HG03565 (cell line): ENCODE results near the gene GNAS-AS1.

Source experiments
- ATAC-seq: cut with Tn5 transposase; IDR thresholded peaks from one replicate; pipeline ENCODE4 v1.9.1; 2021; ENCODE audit warnings: mild to moderate bottlenecking, moderate library complexity; ENCODE audit not compliant: unreplicated experiment

Gene GNAS-AS1

DNA sequence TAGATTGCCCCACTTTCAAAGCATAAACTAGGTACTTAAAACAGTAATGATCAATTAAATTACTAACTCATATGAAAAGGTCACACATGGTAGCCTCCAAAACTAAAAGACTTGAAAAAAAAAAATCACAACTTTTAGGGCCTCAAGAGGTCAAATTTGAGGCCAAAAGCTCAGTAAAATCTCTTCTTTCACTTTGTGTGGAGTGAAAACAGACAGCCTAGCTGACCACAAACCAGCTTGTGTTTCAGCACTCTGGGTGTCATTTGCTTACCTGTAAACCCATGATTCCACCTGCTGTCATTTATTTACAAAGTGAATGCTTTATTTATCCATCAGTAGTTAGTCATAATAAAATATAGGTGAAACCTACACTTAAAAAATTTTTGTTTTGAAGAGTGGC lies 35.8 kb upstream of the GNAS-AS1 start:
- ATAC-seq: no peak

DNA sequence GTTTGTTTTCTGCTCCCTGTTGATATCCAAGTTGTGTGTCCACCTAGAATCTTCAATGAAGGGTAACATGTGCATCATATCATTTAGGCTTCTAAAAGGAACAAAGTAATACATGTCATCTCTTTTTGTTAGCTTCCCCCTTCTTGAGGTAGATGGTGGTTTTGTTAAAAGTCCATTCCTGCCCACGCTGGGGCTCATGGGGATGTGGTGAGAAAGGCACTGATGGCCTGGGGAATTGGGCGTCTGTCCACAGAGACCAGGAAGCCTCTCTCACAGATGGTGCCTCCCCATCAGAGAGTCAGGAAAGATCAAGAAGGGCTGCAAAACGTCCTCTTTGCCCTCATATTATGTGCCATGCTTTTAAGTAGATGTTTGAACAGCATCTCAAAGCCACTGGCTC lies 34.3 kb upstream of the GNAS-AS1 start:
- no peak for ATAC-seq

DNA sequence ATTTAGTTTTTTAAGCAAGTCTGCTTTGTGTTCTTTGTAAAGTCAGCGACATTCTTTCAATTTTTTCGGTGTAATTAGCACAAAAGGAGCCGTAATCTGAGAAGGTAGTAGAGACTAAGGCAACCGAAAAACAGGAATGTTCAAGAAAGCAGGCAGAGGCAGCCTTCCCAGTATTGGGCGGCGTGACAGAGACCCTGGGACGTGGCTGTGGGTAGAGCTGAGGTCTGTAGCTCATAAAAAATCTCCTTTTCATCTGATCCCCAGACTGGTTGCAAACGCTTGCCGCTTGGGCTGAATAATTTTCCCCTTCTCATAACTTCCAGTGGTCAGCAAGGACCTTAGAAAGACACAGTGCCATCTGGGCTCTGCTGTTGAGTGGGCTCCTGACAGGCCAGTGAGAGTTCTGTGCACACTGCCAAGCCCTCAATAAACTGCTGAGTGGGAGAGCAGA lies 32.6 kb upstream of the GNAS-AS1 start:
- ATAC-seq: no peak

DNA sequence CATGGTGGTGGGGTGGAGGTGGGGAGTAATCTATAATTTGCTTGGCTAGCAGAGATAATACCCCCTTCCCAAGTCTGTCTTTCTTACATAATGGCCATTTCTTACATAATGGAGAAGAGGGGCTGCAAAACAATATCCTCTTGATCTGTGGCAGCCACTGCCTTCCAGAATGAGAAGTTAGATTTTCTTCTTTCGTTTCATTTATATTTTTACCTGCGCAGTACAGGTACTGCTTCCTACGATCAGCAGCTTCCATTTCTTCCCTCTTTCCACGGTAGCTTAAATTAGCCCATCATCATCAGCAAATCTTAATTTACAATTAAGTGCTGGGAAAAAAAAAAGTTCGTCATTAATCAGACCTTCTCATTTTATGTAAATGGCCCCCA lies 32.0 kb upstream of the GNAS-AS1 start:
- no peak for ATAC-seq

DNA sequence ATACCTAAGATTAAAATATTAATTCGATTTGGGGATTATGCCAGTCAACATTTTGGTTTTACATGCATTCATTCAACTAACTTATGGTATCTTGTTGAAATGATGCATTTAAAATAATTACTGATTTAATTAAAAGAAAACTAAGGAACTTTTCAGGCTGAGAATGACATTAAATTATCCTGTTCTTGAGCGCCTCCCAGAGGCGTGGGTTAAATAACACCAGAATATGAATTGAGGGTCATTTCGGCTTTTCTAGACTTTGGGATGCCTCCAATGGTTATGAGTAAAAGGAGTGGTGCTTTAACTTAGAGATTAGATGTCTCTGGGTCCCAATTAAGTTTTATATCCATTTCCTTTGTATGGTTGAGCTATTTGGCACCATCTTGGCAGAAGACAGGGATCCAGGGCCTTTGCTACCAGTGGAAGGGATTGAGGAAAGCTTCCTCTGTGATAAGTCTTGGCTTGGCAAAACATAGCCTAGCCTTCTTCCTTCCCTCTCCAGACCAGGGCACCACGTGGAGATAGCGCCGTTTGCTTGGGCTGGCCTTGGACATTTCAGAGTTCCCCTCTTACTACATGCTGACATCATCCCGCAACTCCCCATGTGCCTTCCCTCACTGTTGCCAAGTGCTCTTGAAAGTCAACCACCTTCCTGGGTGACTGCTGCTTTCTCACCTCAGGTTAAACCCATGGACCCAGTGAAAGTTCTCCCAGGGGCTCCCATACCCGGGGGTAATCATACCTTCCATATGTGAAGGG lies 30.5 kb upstream of the GNAS-AS1 start:
- no peak for ATAC-seq

DNA sequence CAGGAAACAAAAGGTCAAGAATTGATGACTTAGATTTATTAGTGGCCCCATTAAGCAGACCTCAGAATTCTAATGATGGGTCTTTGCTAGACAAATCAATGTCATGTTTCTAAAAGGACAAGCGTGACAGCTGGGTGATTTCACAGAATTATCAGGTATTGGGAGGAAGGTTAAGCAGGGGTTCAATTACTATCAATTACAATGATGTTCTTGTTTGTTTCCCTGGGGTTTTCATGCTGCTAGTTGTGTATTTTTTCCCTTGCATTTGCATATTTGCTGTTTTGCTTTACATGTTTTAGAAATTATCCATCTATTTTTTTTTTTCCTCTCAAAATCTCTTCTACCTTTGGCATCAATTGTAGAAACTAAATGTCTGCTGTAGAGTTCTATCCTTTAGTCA lies 29.7 kb upstream of the GNAS-AS1 start:
- ATAC-seq: no peak

DNA sequence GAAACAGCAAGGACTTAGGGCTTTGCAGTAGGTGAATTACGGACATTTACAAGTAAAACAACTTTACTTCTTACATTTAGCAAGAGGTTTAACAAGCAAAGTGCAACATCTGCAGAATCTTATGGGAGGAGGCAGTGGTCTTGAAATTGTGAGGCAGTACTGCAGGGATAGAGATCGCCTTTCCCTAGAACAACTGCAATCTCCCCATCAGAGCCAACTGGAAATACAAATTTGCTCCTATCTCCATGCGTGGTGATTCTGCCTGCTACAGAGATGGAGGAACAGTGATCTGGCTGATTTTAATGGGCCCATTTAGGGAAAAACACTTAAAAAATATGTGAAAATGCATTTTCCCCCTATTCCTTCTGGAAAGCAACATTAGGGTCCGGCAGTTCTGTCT lies 27.7 kb upstream of the GNAS-AS1 start:
- ATAC-seq: no peak

DNA sequence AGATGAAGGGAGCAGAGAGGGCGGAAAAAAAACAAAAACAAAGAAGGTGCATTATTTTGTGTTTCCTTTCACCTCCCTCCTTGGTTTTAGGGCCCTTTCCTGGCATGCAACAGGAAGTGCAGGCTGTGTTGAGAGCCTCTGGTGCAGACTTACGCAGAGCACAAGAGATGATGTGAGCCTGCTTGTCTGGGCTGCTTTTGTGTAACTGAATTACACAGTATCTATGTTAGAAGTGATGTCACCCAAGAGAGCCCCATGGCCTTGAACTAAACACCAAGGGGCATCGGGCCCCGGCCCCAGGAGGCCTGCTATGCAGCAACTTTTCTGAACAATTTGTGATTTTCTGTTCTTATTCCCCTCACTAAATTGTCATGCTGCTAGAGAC lies 27.3 kb upstream of the GNAS-AS1 start:
- no peak for ATAC-seq

DNA sequence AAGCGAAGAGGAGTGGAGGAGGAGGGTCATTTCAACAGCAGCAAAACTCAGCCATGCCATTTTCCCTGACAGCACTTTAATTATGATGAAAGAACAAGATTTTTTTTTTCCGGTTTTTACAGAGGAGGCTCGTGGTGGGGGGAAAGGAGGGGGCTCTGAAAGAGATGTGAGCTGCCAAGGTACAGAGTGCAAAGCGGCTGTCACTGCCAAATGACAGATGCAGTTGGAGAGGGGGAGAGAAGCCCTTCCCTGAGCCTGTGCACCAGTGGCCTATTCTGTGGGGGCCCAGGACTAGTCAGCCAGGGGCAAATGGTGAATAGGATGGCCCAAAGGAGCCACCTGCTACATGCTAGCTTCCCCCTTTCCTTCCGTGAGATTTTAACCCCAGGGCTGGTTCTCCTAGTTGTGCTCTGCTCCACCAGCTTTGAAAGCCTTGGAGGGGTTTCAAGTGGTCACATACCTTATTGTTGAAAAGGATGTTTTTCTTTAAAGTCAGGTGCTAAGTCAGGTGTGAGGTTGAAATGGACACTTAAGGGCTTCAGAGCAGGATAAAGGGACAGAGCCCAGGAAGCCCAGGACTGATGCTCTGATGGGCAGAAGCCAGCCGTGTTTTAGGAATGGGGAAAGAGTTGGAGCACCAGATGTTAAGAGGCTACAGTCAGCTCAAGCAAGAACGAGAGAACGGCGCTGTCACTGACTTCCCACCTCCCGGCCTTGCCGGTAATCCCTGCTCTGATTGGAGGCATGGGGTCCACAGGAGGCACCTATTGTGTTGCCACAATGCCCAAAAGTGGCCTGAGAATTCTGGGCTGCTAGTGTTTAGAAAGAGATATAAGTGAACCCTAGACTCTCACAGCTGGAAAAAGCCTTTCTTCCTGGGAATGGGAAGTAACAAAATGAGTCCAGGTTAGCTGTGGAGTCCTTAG lies 26.6 kb upstream of the GNAS-AS1 start:
- no peak for ATAC-seq

DNA sequence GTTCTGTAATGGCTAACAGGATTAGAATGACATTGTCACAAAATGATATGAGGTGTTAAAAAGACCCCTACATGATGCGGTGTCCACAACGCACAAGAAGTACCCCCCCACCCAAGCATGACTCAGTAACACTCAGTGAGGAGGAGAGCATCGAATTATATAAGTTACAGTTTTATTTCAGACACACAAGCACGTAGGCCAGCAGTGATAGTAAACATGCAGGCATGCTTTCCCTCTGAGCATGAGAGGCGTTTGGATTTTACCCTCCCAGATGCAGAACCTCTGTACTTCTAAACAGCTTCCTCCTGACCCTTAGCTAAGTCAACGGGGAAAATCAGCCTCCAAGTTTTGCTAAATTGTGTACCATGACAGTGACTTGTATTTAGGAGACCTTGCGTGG lies 25.7 kb upstream of the GNAS-AS1 start:
- ATAC-seq: no peak

DNA sequence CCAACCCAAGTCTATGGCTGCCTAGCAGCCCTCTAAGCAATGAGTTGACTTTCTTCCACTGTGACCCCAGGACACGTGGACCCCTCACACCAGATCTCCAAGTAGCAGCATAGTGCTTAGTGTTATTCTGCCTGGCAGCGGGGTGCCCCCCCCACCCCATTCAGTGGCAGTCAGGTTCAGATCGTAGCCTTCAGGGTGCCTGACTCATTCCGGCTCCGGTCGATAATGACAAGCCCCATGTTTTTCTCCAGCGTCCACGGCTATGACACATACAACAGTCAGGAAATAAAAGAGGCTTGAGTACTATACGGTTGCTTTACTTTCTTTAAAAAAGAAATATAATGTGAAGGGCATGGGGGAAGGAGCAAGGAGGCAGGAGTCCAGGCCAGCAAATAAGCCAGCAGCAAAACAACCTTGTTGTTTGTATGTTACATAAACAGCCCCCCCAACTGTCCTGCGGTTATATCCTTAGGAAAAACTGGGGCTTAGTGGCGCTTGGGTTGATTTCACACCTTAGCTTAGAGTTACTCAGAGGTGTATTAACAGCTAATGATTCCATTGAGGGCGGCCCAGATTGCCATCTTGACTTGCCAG lies 24.9 kb upstream of the GNAS-AS1 start:
- ATAC-seq: no peak

DNA sequence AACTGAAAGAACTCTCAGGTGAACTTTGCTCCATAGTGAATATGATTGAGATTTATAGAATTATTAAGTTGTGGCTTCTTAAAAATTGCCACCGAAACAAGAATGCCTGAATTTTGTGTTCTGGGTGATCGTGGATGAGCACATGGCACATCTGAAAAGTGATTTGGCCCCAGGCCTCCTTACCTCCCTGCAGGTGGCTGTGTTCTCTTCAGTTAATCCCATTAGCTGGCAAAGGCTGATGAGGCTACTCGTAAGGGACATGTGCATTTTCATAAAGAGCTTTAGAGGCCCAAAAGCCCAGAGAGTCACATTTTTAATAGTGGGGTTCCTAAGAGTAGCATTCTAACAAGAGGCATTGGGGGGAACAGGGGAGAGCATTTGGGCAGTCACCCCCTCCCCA lies 24.4 kb upstream of the GNAS-AS1 start:
- ATAC-seq: no peak

DNA sequence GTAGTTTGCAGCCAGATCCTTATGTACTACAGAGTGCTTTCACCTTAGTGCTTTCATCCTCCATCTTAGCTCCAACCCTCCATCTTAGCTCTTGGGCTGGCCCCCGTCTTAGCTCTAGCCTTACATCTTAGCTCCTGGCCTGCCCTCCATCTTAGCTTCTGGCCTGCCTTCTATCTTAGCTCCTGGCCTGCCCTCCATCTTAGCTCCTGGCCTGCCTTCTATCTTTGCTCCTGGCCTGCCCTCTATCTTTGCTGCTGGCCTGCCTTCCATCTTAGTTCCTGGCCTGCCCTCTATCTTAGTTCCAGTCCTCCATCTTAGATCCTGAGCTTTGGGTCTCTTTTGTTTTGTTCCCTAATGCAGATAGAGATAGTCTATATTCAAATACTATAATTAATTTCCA lies 23.8 kb upstream of the GNAS-AS1 start:
- no peak for ATAC-seq

DNA sequence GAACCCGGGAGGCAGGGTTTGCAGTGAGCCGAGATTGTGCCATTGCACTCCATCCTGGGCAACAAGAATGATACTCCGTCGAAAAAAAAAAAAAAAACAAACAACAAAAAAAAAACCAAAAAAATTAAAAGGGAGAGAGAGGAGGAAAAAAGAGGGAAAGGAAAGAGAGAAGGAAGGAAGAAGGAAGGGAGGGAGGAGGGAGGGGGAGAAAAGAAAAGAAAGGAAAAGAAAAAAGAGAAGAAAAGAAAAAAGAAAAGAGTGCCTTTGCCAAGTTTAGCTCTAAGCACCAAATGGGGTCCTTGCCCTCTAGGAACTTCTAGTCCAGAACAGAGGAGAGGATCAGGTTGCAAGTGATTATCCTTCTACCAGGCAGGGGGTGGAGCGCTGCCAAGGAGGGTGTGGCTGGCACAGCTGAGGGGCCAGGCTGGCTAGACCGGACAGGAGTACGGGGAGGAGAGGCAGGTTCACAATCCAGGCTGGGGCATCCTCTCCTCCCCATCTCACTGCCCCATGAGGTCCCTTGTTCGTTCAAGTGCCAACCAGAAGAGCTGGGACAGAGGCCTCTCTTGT lies 20.9 kb upstream of the GNAS-AS1 start:
- no peak for ATAC-seq

DNA sequence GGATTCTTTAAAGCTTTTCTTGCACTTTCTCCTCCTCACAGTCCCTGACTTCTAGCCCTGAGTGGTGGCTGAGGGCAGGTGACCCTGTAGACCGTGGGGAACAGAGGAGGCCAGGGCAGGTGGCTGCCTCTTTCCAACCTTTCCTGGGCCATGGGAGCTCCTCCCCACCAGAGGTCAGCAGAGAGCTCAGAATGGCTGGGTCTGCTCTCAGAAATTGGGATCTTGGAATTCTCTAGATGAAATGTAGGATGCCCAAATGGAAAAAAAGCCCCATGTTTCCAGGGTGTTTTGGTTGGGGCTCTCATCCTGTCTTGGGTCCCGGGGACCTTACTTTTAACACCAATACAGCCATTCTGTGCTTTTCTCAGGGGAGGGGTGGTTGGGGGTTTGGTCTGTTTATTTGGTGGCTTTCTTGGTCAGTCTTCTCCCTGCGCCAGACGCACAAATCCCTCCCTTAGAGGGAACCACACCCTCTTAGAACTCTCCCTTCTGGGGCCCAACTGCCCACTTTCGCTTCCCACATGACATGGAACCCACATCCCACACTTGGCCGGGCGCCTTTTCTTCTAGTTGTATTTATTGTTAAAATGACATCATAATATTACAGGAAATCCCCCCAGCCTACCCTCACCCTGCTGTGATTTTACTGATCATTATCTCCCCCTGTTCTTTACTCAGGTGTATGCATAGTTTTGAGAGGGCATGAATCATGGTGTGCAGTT lies 19.8 kb upstream of the GNAS-AS1 start:
- no peak for ATAC-seq

DNA sequence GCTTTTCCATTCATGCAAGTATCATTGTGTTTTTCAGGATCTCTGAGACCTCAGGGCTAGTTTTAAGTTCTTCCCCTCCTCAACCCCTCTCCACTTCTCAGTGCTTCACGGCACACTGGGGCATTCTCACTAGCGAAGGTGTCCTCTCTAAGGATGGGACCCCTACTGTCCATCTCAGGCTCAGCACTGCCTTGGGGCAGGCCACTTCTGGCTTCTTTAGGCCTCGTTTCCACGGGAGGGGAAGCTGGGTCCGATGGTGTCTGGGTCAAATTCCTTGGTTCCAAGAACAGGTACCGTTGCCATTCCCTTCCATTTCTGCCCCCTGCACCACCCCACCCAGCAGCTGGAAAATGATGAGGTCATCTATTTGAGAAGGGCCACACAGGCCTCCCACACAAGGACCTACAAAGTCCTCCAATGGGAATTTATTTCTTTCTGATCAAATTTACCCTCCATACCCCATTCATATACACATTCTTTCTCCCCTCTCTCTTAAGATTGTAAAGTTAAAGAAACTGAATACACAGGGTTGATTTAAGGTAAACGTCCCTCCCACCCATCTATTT lies 19.0 kb upstream of the GNAS-AS1 start:
- ATAC-seq: no peak

DNA sequence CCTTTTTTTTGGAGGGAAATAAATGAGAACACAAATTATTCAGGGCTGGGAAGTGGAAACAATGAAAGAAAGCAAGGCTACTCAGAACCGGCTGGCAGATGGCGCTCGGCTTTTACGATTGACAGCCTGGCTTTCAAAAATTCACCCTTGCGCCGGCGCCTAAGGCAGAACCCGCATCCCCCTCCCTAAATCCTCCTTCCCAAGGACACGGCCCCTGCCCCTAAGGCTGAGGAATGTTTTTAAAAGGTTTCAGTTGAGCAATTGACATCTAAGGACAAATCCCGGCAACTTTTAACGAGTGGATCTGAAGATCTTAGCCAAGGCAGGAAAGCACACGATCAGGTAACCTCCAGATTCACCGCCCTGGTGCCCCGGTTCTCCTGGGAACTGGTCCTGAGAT lies 18.1 kb upstream of the GNAS-AS1 start:
- no peak for ATAC-seq

DNA sequence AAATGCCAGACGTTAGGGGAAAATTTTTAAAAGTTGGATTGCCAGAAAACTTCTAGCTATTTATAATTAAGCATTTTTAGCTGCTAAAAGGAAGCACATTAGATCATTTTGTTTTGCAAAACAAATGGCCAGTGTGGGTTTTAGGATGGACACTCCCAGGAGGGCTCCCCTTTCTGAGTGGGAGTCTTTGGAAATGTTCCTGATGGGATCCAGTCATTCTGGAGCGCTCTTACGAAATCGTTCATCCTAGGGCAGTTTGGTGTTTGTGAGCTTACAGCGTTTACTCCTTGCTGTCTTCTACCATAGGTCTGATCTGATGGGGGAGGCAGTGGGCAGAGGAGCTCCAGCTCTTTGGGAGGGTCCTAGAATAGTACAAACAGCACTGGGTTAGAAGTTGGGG lies 16.5 kb upstream of the GNAS-AS1 start:
- no peak for ATAC-seq

DNA sequence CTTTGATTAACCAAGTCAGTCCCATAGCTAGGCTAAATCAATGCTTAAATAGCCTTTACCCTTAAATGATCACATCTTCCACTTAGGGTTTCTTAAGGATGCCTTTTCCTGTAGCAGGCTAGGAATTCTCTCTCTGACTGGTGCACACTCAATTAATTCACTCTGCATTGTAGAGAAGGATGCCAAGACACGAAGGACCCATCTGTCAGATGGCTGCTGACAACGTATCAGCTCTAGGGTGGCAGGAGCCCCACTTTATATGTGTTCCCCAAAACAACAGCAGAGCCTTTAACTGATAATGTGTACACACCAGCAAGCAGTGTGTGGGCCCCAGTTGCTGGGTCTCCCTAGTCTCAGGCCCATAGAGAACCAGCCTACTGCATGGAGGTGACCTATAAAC lies 15.1 kb upstream of the GNAS-AS1 start:
- ATAC-seq: no peak

DNA sequence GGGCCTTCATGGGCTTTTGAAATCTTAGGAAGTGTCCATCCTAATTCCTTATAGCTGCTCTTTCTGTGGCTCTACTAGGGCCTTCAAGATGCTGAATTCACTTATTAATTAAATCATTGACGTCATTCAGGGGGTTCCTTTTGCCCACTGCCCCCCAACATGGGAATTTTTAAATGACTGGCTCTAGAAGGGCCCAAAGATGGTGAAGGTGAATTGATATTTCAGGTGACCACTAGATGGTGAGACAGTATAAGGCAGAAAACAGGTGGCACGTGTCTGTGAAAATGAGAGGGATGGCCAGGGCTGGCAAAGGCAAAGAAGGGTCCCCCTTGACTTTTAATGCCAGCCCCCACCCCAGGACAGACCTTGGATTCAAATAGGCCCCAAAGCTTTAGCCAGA lies 13.6 kb upstream of the GNAS-AS1 start:
- no peak for ATAC-seq
